Pons (tissue), 1 donor: Measurements from ENCODE around the gene NRGN.

Experiments
- DNase-seq: peaks from one replicate; pipeline ENCODE4 v3.0.0-alpha.2; 2016; ENCODE audit warnings: low spot score

NRGN gene

DNA sequence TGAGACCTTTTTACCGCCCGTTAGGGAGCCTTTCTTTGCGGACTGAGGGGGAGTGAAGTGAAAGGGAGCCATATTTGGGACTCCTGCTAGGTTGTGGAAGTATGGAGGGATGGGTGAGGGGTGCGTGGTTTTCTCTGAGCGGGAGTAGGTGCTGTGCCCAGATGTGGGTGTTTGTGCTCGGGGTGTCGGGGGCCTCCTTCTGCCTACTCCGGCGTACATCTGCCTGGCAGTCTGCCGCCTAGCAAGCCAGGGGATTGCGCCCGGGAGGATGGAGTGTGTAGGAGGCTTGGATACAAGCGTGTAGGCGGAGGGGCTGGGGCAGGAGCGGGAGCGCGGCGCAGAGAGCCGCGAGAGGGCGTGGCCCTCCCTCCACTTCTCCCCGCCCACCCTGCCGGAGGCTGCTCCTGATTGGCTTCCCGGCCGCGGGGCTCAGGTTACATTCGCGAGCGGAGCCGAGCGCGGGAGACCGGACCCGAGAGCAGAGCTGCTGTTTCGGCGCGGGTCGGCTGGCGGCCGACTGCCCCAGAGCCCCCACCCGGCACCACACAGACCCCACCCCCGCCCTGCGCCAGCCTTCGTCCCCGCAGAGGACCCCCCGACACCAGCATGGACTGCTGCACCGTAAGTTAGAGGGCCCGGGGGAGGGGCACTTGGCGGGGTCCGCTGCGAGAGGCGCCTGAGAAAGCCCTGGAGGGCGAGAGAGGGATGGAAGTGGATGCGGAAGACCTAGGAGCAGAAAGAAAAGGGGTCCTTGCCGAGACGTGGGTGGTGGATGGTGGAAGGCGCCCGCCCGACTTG, at the start of gene NRGN:
TSS of gene NRGN (plus strand) at position 464 of the 798 bp plus-strand sequence. CDS start at position 607, 143 bp downstream.
- DNase-seq: peak; percentile 44

GRCh38 chr11:124693142-124693541, 46.6 kb upstream of the NRGN start:
- DNase-seq: no peak

DNA sequence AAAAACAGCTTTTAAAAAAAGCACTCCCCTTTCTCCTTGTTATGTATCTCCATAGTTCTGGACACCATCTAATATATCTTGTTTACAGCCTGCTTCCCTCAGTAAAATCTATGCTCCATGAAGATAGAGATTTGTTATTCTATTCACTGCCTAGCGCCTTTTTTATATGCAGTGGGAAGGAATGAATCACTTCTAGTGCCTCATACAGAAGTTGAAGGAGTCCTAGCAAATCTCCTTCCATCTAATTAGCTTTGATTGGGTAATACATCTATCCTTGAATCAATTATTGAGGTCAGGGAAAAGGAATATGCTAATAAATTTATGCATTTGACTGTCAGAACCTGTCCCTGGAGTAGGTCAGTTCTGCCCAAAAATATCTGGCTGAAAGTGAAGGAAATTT, 40.2 kb upstream of the NRGN start:
- DNase-seq: no peak

GRCh38 chr11:124700028-124700427, 39.7 kb upstream of the NRGN start:
- no peak for DNase-seq

GRCh38 chr11:124707829-124708228, 31.9 kb upstream of the NRGN start:
- no peak for DNase-seq

GRCh38 chr11:124712392-124712791, 27.4 kb upstream of the NRGN start:
- DNase-seq: no peak

DNA sequence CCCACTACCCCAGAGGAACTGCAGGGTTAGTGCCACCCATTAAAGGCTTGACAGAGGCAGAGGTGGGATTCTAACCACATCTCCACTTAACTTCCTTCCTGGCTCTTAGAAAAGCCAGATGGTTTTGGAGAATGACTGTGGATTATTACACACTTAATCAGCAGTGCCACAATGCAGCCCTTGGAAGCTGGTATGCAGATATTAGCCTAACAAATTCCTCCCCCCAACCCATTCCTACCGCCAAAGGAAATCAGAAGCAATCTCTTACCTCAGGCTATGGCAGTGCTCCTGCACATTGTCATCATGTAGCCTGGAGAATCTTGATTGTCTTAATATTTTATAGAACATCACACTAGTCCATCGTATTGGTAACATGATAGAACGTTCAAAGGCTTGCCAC, 23.2 kb upstream of the NRGN start:
- no peak for DNase-seq

- DNase-seq: no peak
Measured at GRCh38 chr11:124717421-124717785, 22.3 kb upstream of the NRGN start.

DNA sequence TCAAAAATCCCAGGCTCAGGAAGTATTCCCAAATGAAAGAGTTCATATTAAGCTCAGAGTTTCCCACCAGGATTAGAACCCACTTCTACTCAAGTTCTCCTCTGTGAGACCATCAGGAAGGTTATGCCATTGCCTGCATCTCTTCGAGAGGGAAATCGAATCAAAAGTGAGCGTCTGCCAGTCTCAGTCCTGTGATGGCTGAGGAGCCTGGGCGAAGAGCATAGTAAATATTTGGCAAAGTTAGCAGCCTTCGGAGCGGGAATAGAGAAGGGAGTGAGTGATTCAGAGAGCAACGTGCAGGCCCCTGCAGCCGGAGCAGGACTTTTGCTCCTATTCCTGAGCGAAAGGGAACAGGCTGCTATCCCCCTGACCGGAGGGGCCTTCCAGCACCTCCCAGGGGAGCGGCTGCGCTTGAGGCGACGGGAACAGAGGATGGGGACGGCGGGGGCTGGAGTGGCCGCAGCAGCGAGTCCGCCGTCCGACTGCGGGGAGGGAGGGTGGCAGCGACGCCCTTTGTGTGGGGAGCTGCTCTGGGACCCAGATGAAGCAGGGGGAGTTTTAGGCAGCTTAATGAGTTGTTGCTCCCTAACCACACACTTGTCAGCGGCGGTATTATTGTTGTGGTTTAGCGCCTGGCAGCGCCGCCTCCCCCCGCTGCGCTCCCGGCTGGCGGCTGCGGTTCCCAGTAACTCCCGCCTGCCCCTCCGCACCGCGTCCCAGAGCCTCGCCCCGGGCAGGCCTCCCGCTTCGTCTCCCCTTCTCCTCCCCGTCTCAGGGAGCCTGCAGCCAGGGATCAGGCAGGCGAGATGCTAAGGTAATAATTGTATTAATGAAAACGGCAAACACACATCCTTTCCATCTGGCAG, 21.7 kb upstream of the NRGN start:
- DNase-seq: no peak

DNA sequence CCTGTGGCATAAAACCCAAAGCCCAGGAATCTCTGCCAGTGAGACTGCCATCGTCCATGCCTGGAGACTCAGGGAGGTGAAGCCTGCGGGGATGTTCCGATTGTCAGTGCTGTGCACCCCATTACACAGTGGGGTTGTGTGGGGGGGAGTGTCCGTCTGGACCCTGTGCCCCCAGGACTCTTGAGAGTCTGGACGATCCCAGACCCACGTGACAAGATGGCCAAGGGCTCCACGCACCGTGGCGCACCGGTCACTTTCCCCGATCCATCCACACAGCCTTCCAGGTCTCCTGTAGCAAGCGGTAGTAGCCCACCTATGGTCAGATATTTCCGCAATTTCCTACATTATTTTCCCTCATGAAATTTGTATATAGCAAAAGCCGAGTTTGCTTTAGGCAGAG, 20.9 kb upstream of the NRGN start:
- DNase-seq: no peak

- no peak for DNase-seq
Measured at GRCh38 chr11:124719534-124719933, 20.2 kb upstream of the NRGN start.

DNA sequence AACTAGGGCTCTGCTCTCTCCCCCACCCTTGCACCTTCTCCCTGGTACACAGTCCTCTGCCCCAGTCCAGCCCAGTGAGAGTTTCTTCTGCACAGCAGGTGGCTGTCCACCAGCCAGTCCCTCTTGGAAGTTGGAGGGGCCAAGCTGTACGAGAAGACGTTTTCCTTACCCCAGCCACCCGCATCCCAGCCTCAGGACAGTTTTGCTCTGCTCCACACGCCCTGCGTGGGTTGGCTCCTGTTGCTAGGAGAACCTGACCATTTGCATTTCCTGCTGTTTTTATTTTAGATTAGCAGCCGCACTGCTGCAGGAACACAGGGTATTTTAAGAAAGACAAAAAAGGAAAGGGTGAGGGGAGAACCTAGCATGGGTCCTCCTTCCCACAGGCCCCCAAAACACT, 17.6 kb upstream of the NRGN start:
- DNase-seq: no peak

- no peak for DNase-seq
Measured at GRCh38 chr11:124724979-124725718, 14.6 kb upstream of the NRGN start.

DNA sequence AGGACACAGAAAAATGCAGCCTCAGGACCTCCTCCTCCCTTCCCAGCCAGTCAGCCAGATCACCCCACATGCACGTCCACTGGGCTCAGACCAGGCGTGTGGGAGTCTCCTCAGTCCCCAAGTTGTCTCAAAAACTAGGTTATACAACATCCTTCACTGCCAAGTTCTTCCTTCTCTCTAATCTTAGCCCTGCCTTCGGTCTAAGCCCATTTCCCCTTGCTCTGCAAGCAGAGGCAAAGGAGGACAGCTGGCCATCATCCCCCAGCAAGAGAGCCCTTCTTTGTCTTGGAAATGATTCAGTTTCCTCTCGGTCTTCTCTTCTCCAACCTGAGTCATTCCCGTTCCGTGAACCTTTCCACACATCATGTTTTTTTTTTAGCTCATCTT, 14.0 kb upstream of the NRGN start:
- no peak for DNase-seq

DNA sequence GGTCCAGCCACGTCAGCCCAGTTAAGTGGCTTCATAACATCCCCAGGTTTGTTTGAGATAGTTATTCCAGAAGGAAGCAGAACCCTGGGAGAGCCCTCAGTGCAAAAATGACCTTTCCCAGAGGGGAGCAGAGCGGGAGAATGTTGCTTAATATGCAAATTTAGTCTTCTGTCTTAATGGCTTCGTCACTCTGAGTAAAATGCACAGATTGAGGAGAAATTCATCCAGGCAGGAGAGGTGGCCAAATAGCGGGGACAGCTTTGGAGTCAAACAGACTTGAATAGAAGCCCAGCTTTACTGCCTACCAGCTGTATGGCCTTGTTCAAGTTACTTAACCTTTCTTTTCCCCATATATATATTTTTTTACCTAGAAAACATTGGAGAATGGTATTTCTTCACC, 12.3 kb upstream of the NRGN start:
- no peak for DNase-seq

DNA sequence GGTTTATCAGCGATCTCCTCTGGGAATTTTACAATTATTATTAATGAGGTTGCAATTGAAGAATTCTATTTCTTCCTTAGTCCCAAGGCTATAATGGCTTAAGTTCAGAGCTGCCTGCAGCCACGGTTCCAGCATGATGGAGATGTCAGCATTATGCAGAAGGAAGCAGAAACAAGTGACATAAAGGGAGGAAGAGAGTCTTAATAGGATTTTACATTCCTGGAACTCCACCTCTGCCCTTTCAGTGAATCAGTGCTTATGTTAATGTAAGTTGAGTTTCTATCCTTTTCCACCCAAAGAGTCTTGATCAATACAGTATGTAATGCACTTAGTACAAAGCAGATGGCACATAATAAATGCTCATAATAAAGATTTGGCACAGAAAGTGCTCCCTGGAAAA, 11.6 kb upstream of the NRGN start:
- no peak for DNase-seq

- no peak for DNase-seq
Measured at GRCh38 chr11:124729571-124729970, 10.2 kb upstream of the NRGN start.

DNA sequence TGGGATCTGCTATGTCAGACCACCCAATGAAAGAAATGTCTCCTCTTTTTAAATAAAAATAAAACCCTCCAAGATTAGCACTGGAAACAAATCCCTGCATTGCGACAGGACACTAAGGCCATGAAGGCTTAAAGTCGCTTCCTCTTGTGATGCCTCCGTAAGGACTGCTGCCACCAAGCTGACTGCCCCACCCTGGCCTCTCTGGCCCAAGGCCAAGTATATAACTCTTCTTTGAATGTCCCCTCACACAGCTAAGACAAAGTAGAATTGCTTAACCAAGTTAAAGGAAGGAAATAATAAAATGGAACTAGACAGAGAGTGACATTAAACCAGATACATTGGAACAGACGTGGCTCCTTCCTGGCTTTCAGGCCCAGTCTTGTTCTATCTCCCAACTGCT, 7.5 kb upstream of the NRGN start:
- DNase-seq: no peak

GRCh38 chr11:124736736-124737135, 3.0 kb upstream of the NRGN start:
- DNase-seq: no peak

- DNase-seq: no peak
Measured at GRCh38 chr11:124737638-124738305, 2.0 kb upstream of the NRGN start.

GRCh38 chr11:124738713-124739478, 846 bp upstream of the NRGN start:
- no peak for DNase-seq
